HepG2 (cell line): Measurements from ENCODE around the gene PRM2. TPM values are rescaled to one million over a fixed set of nuclear protein-coding genes. Genes with fewer than 3 reads are reported as not detected.

Experiments
- CC2D1A ChIP-seq: sonication (generic); formaldehyde crosslinking; IDR thresholded peaks from 2 replicates; pipeline ENCODE4 v1.8.1; 2023; ENCODE audit warnings: mild to moderate bottlenecking, missing genetic modification reagents
- IKZF1 ChIP-seq: fragments of 450-650 bp; IDR thresholded peaks from 2 replicates; pipeline ENCODE4 v1.7.1; 2016
- JUN ChIP-seq: sonication (generic); formaldehyde crosslinking; IDR thresholded peaks from 2 replicates; pipeline ENCODE4 v1.4.0; 2020; ENCODE audit warnings: mild to moderate bottlenecking, missing genetic modification reagents
- KAT8 ChIP-seq: IDR thresholded peaks from 2 replicates; pipeline ENCODE4 v1.6.1; 2016; ENCODE audit warnings: missing genetic modification reagents, missing compliant biosample characterization
- MBNL3 ChIP-seq: fragments of 250-450 bp; sonication (Bioruptor Pico); conservative IDR thresholded peaks from 2 replicates; pipeline ENCODE4 v1.8.0; 2022; ENCODE audit warnings: mild to moderate bottlenecking, inconsistent platforms
- MLLT10 ChIP-seq: sonication (generic); formaldehyde crosslinking; IDR thresholded peaks from 2 replicates; pipeline ENCODE4 v1.4.0; 2020; ENCODE audit warnings: missing genetic modification reagents
- ZNF235 ChIP-seq: sonication (generic); formaldehyde crosslinking; IDR thresholded peaks from 2 replicates; pipeline ENCODE4 v1.8.1; 2023; ENCODE audit warnings: mild to moderate bottlenecking, missing genetic modification reagents, borderline replicate concordance
- ZNF331 ChIP-seq: sonication (generic); formaldehyde crosslinking; IDR thresholded peaks from 2 replicates; pipeline ENCODE4 v1.4.0; 2020; ENCODE audit warnings: missing genetic modification reagents
- ZNF883 ChIP-seq: sonication (generic); formaldehyde crosslinking; IDR thresholded peaks from 2 replicates; pipeline ENCODE4 v1.5.1; 2020; ENCODE audit warnings: mild to moderate bottlenecking, missing genetic modification reagents; ENCODE audit errors: not compliant biosample characterization
- ZZZ3 ChIP-seq: sonication (generic); formaldehyde crosslinking; IDR thresholded peaks from 2 replicates; pipeline ENCODE4 v1.4.0; 2020; ENCODE audit warnings: missing genetic modification reagents, mild to moderate bottlenecking, borderline replicate concordance
- polyA plus RNA-seq, 8 experiments: library from polyadenylated mRNA; depleted of rRNA in 3 of 8; stranded (reverse) in 7 of 8; unstranded in 1 of 8; fragments of >200 nt; fragmentation: Illumina TruSeq in 4 of 8; extraction: Trizol in 4 of 8; gene quantifications; 2 replicates each; pipeline versions ENCODE4 v1.2.1 to v1.2.3, GENCODE V29; 2011 to 2016; ENCODE audit warnings: low read depth in 4 of 8, missing spikeins in 1 of 8, mixed read lengths in 1 of 8; ENCODE audit not compliant: insufficient read depth in 1 of 8
- total RNA-seq, 5 experiments: library from RNA; depleted of rRNA; stranded (reverse); fragments of >200 nt; fragmentation: Illumina TruSeq; extraction: Trizol; gene quantifications; 2 replicates each; pipeline ENCODE4 v1.2.3, GENCODE V29; 2016; ENCODE audit warnings: low read depth in 1 of 5
- TF ChIP-seq, protein P1 (sequence below): sonication (generic); formaldehyde crosslinking; IDR thresholded peaks from 2 replicates; pipeline ENCODE4 v1.4.0; 2020; ENCODE audit warnings: mild to moderate bottlenecking, missing genetic modification reagents
- TF ChIP-seq, protein P2 (sequence below): sonication (generic); formaldehyde crosslinking; IDR thresholded peaks from 2 replicates; pipeline ENCODE4 v1.5.1; 2020; ENCODE audit warnings: mild to moderate bottlenecking, missing genetic modification reagents, moderate library complexity
- TF ChIP-seq, protein P3 (sequence below): sonication (generic); formaldehyde crosslinking; IDR thresholded peaks from 2 replicates; pipeline ENCODE4 v1.4.0; 2020; ENCODE audit warnings: missing genetic modification reagents; ENCODE audit errors: not compliant biosample characterization
- TF ChIP-seq, protein P4 (sequence below): sonication (generic); formaldehyde crosslinking; IDR thresholded peaks from 2 replicates; pipeline ENCODE4 v1.5.0; 2020; ENCODE audit warnings: mild to moderate bottlenecking, missing genetic modification reagents
- TF ChIP-seq, protein P5 (sequence below): sonication (generic); formaldehyde crosslinking; IDR thresholded peaks from 2 replicates; pipeline ENCODE4 v1.5.1; 2020; ENCODE audit warnings: missing genetic modification reagents, mild to moderate bottlenecking, borderline replicate concordance
- TF ChIP-seq, protein P6 (sequence below): sonication (generic); formaldehyde crosslinking; IDR thresholded peaks from 2 replicates; pipeline ENCODE4 v1.4.0; 2020; ENCODE audit warnings: missing genetic modification reagents, low read depth, mild to moderate bottlenecking, borderline replicate concordance

PRM2 gene
- total and polyA plus RNA-seq, 2 of the 13 experiments (the other 11 are each of a cell fraction or from before 2014, with no cell fraction given) = 0.54 TPM; not detected in 1

- TF ChIP-seq MBNL3 = no peak
- TF ChIP-seq ZNF883 = no peak
- TF ChIP-seq MLLT10 (CRISPR knock-in tag) = no peak
- TF ChIP-seq, protein P1, sequence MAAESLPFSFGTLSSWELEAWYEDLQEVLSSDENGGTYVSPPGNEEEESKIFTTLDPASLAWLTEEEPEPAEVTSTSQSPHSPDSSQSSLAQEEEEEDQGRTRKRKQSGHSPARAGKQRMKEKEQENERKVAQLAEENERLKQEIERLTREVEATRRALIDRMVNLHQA (CRISPR knock-in tag) = no peak
- TF ChIP-seq, protein P2, sequence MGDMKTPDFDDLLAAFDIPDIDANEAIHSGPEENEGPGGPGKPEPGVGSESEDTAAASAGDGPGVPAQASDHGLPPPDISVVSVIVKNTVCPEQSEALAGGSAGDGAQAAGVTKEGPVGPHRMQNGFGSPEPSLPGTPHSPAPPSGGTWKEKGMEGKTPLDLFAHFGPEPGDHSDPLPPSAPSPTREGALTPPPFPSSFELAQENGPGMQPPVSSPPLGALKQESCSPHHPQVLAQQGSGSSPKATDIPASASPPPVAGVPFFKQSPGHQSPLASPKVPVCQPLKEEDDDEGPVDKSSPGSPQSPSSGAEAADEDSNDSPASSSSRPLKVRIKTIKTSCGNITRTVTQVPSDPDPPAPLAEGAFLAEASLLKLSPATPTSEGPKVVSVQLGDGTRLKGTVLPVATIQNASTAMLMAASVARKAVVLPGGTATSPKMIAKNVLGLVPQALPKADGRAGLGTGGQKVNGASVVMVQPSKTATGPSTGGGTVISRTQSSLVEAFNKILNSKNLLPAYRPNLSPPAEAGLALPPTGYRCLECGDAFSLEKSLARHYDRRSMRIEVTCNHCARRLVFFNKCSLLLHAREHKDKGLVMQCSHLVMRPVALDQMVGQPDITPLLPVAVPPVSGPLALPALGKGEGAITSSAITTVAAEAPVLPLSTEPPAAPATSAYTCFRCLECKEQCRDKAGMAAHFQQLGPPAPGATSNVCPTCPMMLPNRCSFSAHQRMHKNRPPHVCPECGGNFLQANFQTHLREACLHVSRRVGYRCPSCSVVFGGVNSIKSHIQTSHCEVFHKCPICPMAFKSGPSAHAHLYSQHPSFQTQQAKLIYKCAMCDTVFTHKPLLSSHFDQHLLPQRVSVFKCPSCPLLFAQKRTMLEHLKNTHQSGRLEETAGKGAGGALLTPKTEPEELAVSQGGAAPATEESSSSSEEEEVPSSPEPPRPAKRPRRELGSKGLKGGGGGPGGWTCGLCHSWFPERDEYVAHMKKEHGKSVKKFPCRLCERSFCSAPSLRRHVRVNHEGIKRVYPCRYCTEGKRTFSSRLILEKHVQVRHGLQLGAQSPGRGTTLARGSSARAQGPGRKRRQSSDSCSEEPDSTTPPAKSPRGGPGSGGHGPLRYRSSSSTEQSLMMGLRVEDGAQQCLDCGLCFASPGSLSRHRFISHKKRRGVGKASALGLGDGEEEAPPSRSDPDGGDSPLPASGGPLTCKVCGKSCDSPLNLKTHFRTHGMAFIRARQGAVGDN (CRISPR knock-in tag) = peak; percentile 93
- TF ChIP-seq, protein P3, sequence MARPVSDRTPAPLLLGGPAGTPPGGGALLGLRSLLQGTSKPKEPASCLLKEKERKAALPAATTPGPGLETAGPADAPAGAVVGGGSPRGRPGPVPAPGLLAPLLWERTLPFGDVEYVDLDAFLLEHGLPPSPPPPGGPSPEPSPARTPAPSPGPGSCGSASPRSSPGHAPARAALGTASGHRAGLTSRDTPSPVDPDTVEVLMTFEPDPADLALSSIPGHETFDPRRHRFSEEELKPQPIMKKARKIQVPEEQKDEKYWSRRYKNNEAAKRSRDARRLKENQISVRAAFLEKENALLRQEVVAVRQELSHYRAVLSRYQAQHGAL = no peak
- TF ChIP-seq ZNF235 (CRISPR knock-in tag) = 0 out of 2 replicates have a peak, but pooled peaks have one; percentile 65
- TF ChIP-seq CC2D1A = no peak
- no peak for TF ChIP-seq JUN
- TF ChIP-seq, protein P4, sequence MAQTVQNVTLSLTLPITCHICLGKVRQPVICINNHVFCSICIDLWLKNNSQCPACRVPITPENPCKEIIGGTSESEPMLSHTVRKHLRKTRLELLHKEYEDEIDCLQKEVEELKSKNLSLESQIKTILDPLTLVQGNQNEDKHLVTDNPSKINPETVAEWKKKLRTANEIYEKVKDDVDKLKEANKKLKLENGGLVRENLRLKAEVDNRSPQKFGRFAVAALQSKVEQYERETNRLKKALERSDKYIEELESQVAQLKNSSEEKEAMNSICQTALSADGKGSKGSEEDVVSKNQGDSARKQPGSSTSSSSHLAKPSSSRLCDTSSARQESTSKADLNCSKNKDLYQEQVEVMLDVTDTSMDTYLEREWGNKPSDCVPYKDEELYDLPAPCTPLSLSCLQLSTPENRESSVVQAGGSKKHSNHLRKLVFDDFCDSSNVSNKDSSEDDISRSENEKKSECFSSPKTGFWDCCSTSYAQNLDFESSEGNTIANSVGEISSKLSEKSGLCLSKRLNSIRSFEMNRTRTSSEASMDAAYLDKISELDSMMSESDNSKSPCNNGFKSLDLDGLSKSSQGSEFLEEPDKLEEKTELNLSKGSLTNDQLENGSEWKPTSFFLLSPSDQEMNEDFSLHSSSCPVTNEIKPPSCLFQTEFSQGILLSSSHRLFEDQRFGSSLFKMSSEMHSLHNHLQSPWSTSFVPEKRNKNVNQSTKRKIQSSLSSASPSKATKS (CRISPR knock-in tag) = no peak
- TF ChIP-seq, protein P5, sequence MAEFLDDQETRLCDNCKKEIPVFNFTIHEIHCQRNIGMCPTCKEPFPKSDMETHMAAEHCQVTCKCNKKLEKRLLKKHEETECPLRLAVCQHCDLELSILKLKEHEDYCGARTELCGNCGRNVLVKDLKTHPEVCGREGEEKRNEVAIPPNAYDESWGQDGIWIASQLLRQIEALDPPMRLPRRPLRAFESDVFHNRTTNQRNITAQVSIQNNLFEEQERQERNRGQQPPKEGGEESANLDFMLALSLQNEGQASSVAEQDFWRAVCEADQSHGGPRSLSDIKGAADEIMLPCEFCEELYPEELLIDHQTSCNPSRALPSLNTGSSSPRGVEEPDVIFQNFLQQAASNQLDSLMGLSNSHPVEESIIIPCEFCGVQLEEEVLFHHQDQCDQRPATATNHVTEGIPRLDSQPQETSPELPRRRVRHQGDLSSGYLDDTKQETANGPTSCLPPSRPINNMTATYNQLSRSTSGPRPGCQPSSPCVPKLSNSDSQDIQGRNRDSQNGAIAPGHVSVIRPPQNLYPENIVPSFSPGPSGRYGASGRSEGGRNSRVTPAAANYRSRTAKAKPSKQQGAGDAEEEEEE = no peak
- TF ChIP-seq KAT8 (CRISPR knock-in tag) = peak; percentile 17; the same call in 1 of the 2 replicates
- TF ChIP-seq ZNF331 (CRISPR knock-in tag) = no peak
- TF ChIP-seq IKZF1 = no peak
- TF ChIP-seq ZZZ3 (CRISPR knock-in tag) = no peak
- TF ChIP-seq, protein P6, sequence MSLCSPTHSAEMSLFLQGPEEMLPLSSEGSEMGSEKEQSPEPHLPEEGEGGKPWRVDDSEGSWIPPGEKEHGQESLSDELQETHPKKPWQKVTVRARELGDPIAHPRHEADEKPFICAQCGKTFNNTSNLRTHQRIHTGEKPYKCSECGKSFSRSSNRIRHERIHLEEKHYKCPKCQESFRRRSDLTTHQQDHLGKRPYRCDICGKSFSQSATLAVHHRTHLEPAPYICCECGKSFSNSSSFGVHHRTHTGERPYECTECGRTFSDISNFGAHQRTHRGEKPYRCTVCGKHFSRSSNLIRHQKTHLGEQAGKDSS = no peak
Observed at GRCh38 chr16:11259655-11260595, 16.4 kb downstream of the PRM2 start (continued).
